SK-N-SH (cell line): Measurements from ENCODE around the gene GRK5.

Experiments
- CTCF ChIP-seq: fragments of 200-600 bp; sonication (generic); IDR thresholded peaks from 2 replicates; pipeline ENCODE4 v1.6.1; 2017; ENCODE audit warnings: antibody characterized with exemption, mild to moderate bottlenecking, moderate library complexity
- EP300 ChIP-seq, 2 experiments: IDR thresholded peaks; 2 replicates each; pipeline versions ENCODE4 v1.4.0 to v1.6.1; 2012; ENCODE audit warnings: borderline replicate concordance in 1 of 2, low read depth in 1 of 2, low read length in 1 of 2
- GABPA ChIP-seq: IDR thresholded peaks from 2 replicates; pipeline ENCODE4 v1.4.0; 2012; ENCODE audit warnings: low read depth, mild to moderate bottlenecking
- GATA2 ChIP-seq: sonication (generic); formaldehyde crosslinking; IDR thresholded peaks from 2 replicates; pipeline ENCODE4 v1.5.0; 2020; ENCODE audit warnings: mild to moderate bottlenecking, missing genetic modification reagents
- POLR2AphosphoS5 ChIP-seq: IDR thresholded peaks from 2 replicates; pipeline ENCODE4 v1.6.1; 2012; ENCODE audit warnings: low read depth, low read length
- SIN3A ChIP-seq: IDR thresholded peaks from 2 replicates; pipeline ENCODE4 v1.6.1; 2012; ENCODE audit warnings: low read depth, mild to moderate bottlenecking, low read length, moderate library complexity, borderline replicate concordance
- SMC3 ChIP-seq: IDR thresholded peaks from 2 replicates; pipeline ENCODE4 v1.6.1; 2012; ENCODE audit warnings: low read depth, low read length, improper control_type of control experiment
- TAF1 ChIP-seq: IDR thresholded peaks from 2 replicates; pipeline ENCODE4 v1.6.1; 2012; ENCODE audit warnings: low read depth, mild to moderate bottlenecking, low read length, moderate library complexity, borderline replicate concordance
- TCF12 ChIP-seq: IDR thresholded peaks from 2 replicates; pipeline ENCODE4 v1.4.0; 2012
- USF1 ChIP-seq: IDR thresholded peaks from 2 replicates; pipeline ENCODE4 v1.4.0; 2012; ENCODE audit warnings: low read depth, borderline replicate concordance
- ZBTB33 ChIP-seq: IDR thresholded peaks from 2 replicates; pipeline ENCODE4 v1.4.0; 2012; ENCODE audit warnings: low read depth, borderline replicate concordance

- TF ChIP-seq TCF12 = no peak
- TF ChIP-seq ZBTB33 = no peak
- TF ChIP-seq POLR2AphosphoS5 = no peak
- TF ChIP-seq CTCF = no peak
- no peak for TF ChIP-seq TAF1
- no peak for TF ChIP-seq SMC3
- no peak for TF ChIP-seq GABPA
- no peak for TF ChIP-seq SIN3A
- no peak for TF ChIP-seq GATA2 (CRISPR knock-in tag)
- no peak for TF ChIP-seq EP300 (IDR thresholded peaks at IDR 0.05; ENCODE audit: borderline replicate concordance in 1 of 2, low read depth in 1 of 2, low read length in 1 of 2)
- no peak for TF ChIP-seq USF1
Observed at GRCh38 chr10:119450606-119451299, 243.4 kb downstream of the GRK5 start.
